ENCODE data around the gene PWWP2A.

PWWP2A gene

GRCh38 chr5:160129841-160130240 is 10.6 kb upstream of the PWWP2A start:
- DNase-seq, result no peak

- no peak for DNase-seq
These were observed 9.4 kb upstream of the PWWP2A start for GRCh38 chr5:160128632-160129031.

GRCh38 chr5:160119905-160120266 is 636 bp upstream of the PWWP2A start:
- no peak for DNase-seq

GRCh38 chr5:160118349-160119141 is 705 bp downstream of the PWWP2A start:
- DNase-seq, result peak; percentile 56 to 63

GRCh38 chr5:160116991-160117390 is 2.3 kb downstream of the PWWP2A start:
- DNase-seq, result no peak

- DNase-seq, result no peak
These were observed 11.1 kb downstream of the PWWP2A start for GRCh38 chr5:160108124-160108523.

GRCh38 chr5:160105686-160106360 is 13.4 kb downstream of the PWWP2A start:
- peak; percentile 31 to 52 for DNase-seq

- DNase-seq, result peak; percentile 87
These were observed 21.3 kb downstream of the PWWP2A start for GRCh38 chr5:160097991-160098390.

GRCh38 chr5:160096178-160096577 is 23.1 kb downstream of the PWWP2A start:
- DNase-seq, result no peak

- DNase-seq, result no peak
These were observed 26.1 kb downstream of the PWWP2A start for GRCh38 chr5:160092960-160093707.

- DNase-seq, result no peak
These were observed 26.7 kb downstream of the PWWP2A start for GRCh38 chr5:160092514-160092913.

GRCh38 chr5:160090059-160090458 is 29.2 kb downstream of the PWWP2A start:
- no peak for DNase-seq

- DNase-seq, result peak; percentile 50 to 56
These were observed 29.7 kb downstream of the PWWP2A start for GRCh38 chr5:160089531-160089930.

GRCh38 chr5:160088805-160089204 is 30.4 kb downstream of the PWWP2A start:
- no peak for DNase-seq

- no peak for DNase-seq
These were observed 32.1 kb downstream of the PWWP2A start for GRCh38 chr5:160087199-160087598.

- DNase-seq, result no peak
These were observed 35.1 kb downstream of the PWWP2A start for GRCh38 chr5:160084144-160084543.

GRCh38 chr5:160083501-160083900 is 35.7 kb downstream of the PWWP2A start:
- DNase-seq, result no peak

- no peak for DNase-seq
These were observed 36.4 kb downstream of the PWWP2A start for GRCh38 chr5:160082614-160083500.

GRCh38 chr5:160081495-160081894 is 37.8 kb downstream of the PWWP2A start:
- DNase-seq, result no peak

- no peak for DNase-seq
These were observed 39.5 kb downstream of the PWWP2A start for GRCh38 chr5:160079753-160080152.

GRCh38 chr5:160076997-160077396 is 42.3 kb downstream of the PWWP2A start:
- DNase-seq, result no peak

GRCh38 chr5:160075073-160075472 is 44.2 kb downstream of the PWWP2A start:
- no peak for DNase-seq

- no peak for DNase-seq
These were observed 47.3 kb downstream of the PWWP2A start for GRCh38 chr5:160071916-160072315.
